SK-N-SH (cell line): ENCODE data around the gene RTCA.

Experiments
- EP300 ChIP-seq, 2 experiments: IDR thresholded peaks; 2 replicates each; pipeline versions ENCODE4 v1.4.0 to v1.6.1; 2012; ENCODE audit warnings: borderline replicate concordance in 1 of 2, low read depth in 1 of 2, low read length in 1 of 2
- GATA2 ChIP-seq: sonication (generic); formaldehyde crosslinking; IDR thresholded peaks from 2 replicates; pipeline ENCODE4 v1.5.0; 2020; ENCODE audit warnings: mild to moderate bottlenecking, missing genetic modification reagents
- JUND ChIP-seq: IDR thresholded peaks from 2 replicates; pipeline ENCODE4 v1.4.0; 2012
- TCF12 ChIP-seq: IDR thresholded peaks from 2 replicates; pipeline ENCODE4 v1.4.0; 2012
- TF ChIP-seq, protein P1 (sequence below): fragments of 200-600 bp; sonication (generic); IDR thresholded peaks from 2 replicates; pipeline ENCODE4 v1.6.1; 2017; ENCODE audit warnings: antibody characterized with exemption, mild to moderate bottlenecking, moderate library complexity

DNA sequence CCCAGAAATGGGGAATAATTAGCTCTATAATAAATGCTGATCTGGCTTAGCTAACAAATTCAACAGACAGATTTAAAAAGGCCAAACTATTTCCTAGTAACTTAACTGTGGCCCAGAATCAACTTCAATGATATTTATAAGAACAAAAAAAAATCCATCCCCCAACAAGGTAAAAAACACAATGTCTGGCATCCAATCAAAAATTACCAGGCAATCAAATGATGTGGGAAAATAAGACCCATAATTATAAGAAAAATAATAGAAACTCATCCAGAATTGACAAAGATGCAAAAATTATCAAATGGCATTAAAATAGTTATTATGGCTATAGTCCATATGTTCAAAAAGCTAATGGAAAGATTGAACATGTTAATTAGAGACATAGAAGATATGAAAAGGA is 43.8 kb downstream of the RTCA start:
- TF ChIP-seq EP300 (IDR thresholded peaks at IDR 0.05; ENCODE audit: borderline replicate concordance in 1 of 2, low read depth in 1 of 2, low read length in 1 of 2) (no peak), TCF12 (no peak), GATA2 (CRISPR knock-in tag) (no peak), JUND (no peak)
- TF ChIP-seq, protein P1, sequence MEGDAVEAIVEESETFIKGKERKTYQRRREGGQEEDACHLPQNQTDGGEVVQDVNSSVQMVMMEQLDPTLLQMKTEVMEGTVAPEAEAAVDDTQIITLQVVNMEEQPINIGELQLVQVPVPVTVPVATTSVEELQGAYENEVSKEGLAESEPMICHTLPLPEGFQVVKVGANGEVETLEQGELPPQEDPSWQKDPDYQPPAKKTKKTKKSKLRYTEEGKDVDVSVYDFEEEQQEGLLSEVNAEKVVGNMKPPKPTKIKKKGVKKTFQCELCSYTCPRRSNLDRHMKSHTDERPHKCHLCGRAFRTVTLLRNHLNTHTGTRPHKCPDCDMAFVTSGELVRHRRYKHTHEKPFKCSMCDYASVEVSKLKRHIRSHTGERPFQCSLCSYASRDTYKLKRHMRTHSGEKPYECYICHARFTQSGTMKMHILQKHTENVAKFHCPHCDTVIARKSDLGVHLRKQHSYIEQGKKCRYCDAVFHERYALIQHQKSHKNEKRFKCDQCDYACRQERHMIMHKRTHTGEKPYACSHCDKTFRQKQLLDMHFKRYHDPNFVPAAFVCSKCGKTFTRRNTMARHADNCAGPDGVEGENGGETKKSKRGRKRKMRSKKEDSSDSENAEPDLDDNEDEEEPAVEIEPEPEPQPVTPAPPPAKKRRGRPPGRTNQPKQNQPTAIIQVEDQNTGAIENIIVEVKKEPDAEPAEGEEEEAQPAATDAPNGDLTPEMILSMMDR: no peak
